Small intestine (tissue), 7 donors: ENCODE data around the gene COL25A1. TPM values are rescaled to one million over a fixed set of nuclear protein-coding genes. Genes with fewer than 3 reads are reported as not detected.

Experiments
- DNase-seq, 2 donors: peaks; one replicate each; pipeline versions ENCODE4 v3.0.0 to v3.0.0-alpha.2; 2013
- FAIRE-seq: peaks from 2 replicates; lab custom pipeline; 2012; peaks lifted over from hg19 to GRCh38; lab: Jason Lieb, UNC
- H3K27ac ChIP-seq, 3 donors: one replicate each; pipeline ENCODE4 v1.5.1; 2013; ENCODE audit warnings: low read length in 2 of 3, mild to moderate bottlenecking in 2 of 3, control low read depth in 1 of 3, inconsistent platforms in 1 of 3, low read depth in 1 of 3, moderate library complexity in 1 of 3
- H3K27me3 ChIP-seq, 3 donors: one replicate each; pipeline ENCODE4 v1.6.1; 2013; ENCODE audit warnings: low read length in 3 of 3, inconsistent platforms in 1 of 3; ENCODE audit not compliant: control insufficient read depth in 3 of 3, insufficient read depth in 3 of 3
- H3K36me3 ChIP-seq, 3 donors: one replicate each; pipeline ENCODE4 v1.6.1; 2013; ENCODE audit warnings: low read length in 3 of 3, inconsistent platforms in 1 of 3, low read depth in 1 of 3, mild to moderate bottlenecking in 1 of 3, moderate library complexity in 1 of 3; ENCODE audit not compliant: control insufficient read depth in 3 of 3, insufficient read depth in 2 of 3
- H3K4me1 ChIP-seq, 3 donors: one replicate each; pipeline ENCODE4 v1.6.1; 2013; ENCODE audit warnings: low read length in 2 of 3, inconsistent platforms in 1 of 3, low read depth in 1 of 3, mild to moderate bottlenecking in 1 of 3, moderate library complexity in 1 of 3; ENCODE audit not compliant: control insufficient read depth in 3 of 3, insufficient read depth in 2 of 3
- H3K4me3 ChIP-seq, 3 donors: one replicate each; pipeline ENCODE4 v1.5.1; 2013; ENCODE audit warnings: low read length in 3 of 3, control low read depth in 1 of 3, inconsistent platforms in 1 of 3, low read depth in 1 of 3, mild to moderate bottlenecking in 1 of 3, moderate library complexity in 1 of 3
- H3K9me3 ChIP-seq, 2 donors: one replicate each; pipeline ENCODE4 v1.6.1; 2013; ENCODE audit warnings: low read depth in 1 of 2, low read length in 1 of 2; ENCODE audit not compliant: control insufficient read depth in 2 of 2, insufficient read depth in 1 of 2
- WGBS, 3 donors: extraction: QIAGEN DNeasy Blood & Tissue Kit; methylation state at CpG; one replicate each; pipeline ENCODE4 v1.1.7; 2013; 5-methylcytosine and 5-hydroxymethylcytosine counted together
- polyA plus RNA-seq, 4 donors: library from polyadenylated mRNA; stranded (reverse) in 3 of 4; unstranded in 1 of 4; fragments of 200-250 nt in 3 of 4; fragments of 120-200 nt in 1 of 4; gene quantifications; one replicate each; pipeline versions ENCODE4 v1.2.1 to v1.2.3, GENCODE V29; 2013
- donor health status: healthy with polysubstance abuse.
- donor health status: control.
- donor health status: control.
- donor health status: Bipolar disorder and iron deficiency.
- donor health status: healthy.

The COL25A1 gene
- polyA plus RNA-seq, 4 donors: 0.24 to 6.2 (median 2.5) TPM

DNA sequence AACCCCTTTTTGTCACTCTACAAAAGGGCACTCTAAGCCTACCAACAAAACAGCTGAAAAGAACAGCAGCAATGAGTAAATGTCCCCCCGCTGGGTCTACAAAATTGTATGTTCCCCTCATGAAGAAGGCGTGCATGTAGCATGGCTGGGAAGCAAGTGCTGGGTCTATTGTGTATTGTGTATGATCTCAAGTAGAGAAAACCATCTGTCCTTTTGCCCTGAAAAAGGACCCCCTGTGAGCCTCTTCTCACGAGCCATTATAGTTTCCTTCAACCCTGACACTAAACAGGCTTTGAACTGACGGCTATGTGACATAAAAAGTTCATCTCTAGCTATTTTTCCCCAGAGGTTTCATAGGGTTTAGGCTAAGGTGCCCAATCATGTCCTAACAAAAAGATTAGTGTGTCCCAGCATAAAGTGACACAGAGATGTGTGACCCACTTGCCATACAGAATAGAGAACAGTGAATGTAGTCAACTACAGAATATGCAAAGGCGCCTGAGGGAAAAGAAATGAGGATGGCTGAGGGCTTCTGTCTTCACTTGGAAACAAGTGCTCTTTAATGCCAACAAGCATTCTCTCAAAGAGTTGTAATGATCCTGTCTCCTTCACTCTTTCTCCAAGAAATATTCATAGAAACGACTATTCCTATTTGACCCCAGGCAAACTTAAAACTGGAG, 27.3 kb downstream of the COL25A1 start:
- Histone ChIP-seq H3K27ac (no peak overlapping the region), H3K27me3 (no peaks in the 10 kb centered on the region), H3K9me3 (no peaks in the 10 kb centered on the region), H3K4me1 (no peaks in the 10 kb centered on the region), H3K36me3 (no peaks in the 10 kb centered on the region), H3K4me3 (no peak overlapping the region)
- FAIRE-seq: no peak
- WGBS, 3 donors: 81 to 83% (median 81%) methylated on average over 6 of the region's 6 CpGs
- no peak for DNase-seq

DNA sequence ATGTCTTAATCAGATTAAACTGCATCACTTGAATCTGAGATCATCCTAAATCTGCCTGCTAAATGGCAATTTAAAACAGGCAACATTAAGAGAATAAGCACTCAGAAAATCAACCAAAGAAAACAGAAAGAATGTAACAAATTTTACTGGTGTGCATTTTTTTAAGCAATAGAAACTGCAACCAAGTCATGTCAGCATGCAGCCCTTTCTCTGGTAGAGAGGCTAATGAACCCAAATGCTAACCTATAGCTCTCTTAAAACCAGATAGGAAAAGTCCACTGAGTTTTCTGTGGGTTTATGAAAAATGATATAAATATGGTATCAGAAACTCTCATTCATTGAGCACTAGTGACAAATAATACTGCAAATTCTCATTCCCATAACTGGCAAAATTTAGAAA, 35.6 kb downstream of the COL25A1 start:
- no peaks in the 10 kb centered on the region for H3K9me3 ChIP-seq
- FAIRE-seq (no peak), DNase-seq (no peak)
- H3K4me1 ChIP-seq: no peaks in the 10 kb centered on the region
- no peak overlapping the region for H3K4me3 ChIP-seq
- H3K27ac ChIP-seq: no peak overlapping the region
- no peaks in the 10 kb centered on the region for H3K36me3 ChIP-seq
- H3K27me3 ChIP-seq: no peaks in the 10 kb centered on the region

DNA sequence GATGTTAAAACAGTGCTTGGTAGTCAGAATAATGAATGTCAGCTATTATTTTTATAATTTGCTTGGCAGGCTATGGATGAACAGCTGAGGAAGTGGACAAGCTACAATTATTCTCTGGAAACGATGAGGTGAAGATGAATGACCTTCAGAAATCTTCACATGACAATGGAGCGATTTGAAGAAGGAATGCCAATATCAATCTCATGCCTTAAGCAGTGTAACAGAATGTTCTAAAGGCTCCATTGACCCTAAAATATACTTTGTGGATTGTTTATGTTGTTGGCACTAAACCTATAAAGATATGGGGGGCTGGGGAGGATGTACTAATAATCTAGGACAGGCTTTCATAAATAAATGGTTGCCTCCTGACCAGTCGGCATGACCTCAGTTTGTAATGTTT, 36.2 kb downstream of the COL25A1 start:
- 57 to 74% (median 71%) methylated on average over 3 of the region's 3 CpGs for WGBS, 3 donors
- Histone ChIP-seq H3K27ac (no peak overlapping the region), H3K9me3 (no peaks in the 10 kb centered on the region), H3K36me3 (no peaks in the 10 kb centered on the region), H3K4me1 (no peaks in the 10 kb centered on the region), H3K4me3 (no peak overlapping the region), H3K27me3 (no peaks in the 10 kb centered on the region)
- DNase-seq (no peak), FAIRE-seq (no peak)

DNA sequence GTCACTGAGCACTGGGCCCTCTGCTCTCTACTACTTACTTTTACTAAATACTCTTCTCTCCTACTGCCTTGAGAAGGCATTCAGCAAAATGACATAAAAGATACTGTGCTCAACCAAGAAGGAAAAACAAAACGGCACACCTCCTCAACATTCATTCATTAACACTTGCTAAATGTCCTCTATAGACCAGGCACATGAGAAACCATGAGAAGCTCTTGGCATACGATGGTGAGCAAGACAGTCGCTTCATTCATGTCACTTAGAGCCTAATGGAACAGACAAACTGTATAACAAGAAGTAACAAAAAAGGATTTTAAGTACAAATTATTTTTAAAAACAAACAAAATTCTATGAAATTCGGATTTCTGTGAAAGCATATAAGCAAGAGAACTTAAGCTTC, 38.7 kb downstream of the COL25A1 start:
- Histone ChIP-seq H3K27ac (no peak overlapping the region), H3K4me1 (no peaks in the 10 kb centered on the region), H3K36me3 (no peaks in the 10 kb centered on the region), H3K9me3 (no peaks in the 10 kb centered on the region), H3K27me3 (no peaks in the 10 kb centered on the region), H3K4me3 (no peak overlapping the region)
- no peak for DNase-seq
- FAIRE-seq: no peak
- 83 to 88% (median 84%) methylated on average over 4 of the region's 4 CpGs for WGBS, 3 donors

DNA sequence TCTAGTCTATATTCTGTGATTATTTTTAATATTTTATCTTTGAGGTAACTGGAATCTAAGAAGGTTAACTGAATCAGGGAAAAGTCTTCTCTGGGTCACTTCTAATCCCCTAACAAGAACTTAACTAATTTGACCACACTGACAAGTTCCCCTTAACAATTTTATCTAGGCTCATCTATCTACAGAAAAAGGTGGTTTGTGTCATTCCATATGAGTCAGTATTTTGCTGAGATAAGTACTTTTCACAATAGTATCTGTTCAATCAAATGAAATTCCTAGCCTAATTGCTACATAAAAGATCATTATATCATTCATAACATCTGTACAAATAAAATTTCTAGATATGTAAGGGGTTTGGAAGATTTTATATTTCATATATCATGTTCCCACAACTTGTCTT, 45.6 kb downstream of the COL25A1 start:
- no peaks in the 10 kb centered on the region for H3K9me3 ChIP-seq
- FAIRE-seq: no peak
- H3K27me3 ChIP-seq: no peaks in the 10 kb centered on the region
- no peak overlapping the region for H3K27ac ChIP-seq
- no peaks in the 10 kb centered on the region for H3K4me1 ChIP-seq
- no peaks in the 10 kb centered on the region for H3K36me3 ChIP-seq
- DNase-seq: no peak
- H3K4me3 ChIP-seq: no peak overlapping the region

DNA sequence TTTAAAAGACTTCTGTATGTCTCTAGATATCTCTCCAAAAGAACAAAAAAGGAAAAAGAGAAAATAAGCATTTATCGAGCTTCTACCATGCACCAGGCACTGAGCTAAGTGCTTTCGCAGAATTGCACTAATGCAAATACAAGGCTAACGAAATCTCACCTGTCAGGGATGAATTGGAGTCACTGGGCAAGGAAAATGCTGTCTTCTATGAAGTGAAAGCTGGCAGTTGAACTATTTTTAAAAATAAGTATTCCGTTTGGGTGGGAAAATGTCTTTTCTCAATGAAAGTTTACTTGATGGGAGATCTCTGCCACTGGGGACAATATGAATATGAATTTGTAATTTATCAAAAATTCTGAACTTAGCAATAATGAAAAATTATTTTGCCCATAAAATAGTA, 47.6 kb downstream of the COL25A1 start:
- no peak for FAIRE-seq
- H3K36me3 ChIP-seq: no peaks in the 10 kb centered on the region
- 84 to 88% (median 87%) methylated on average over 4 of the region's 4 CpGs for WGBS, 3 donors
- H3K27me3 ChIP-seq: no peaks in the 10 kb centered on the region
- H3K4me3 ChIP-seq: no peak overlapping the region
- no peaks in the 10 kb centered on the region for H3K9me3 ChIP-seq
- H3K27ac ChIP-seq: no peak overlapping the region
- H3K4me1 ChIP-seq: no peaks in the 10 kb centered on the region
- DNase-seq: no peak

DNA sequence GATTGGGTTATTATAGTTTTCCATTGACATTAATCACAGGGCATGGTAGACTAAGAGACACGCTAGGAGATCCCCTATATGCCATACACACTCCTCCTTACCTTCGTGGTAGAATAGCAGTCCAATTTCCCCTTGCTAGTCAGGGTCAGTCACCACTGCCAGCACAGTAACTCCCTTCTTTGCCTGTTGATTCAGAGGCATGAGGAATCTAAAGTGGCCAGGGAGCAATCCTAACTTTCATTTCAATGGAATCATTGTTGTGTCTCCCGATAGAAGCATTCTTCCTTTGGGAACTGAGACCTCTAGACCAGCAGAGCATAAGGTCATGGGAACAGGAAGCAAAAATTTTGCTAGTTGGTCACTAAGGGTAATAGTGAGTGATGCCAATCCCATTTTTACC, 51.1 kb downstream of the COL25A1 start:
- no peak for DNase-seq
- WGBS, 3 donors: 70 to 81% (median 76%) methylated on average over 3 of the region's 3 CpGs
- Histone ChIP-seq H3K36me3 (no peaks in the 10 kb centered on the region), H3K27me3 (no peaks in the 10 kb centered on the region), H3K4me1 (no peaks in the 10 kb centered on the region), H3K27ac (no peak overlapping the region), H3K4me3 (no peak overlapping the region), H3K9me3 (no peaks in the 10 kb centered on the region)
- FAIRE-seq: no peak

DNA sequence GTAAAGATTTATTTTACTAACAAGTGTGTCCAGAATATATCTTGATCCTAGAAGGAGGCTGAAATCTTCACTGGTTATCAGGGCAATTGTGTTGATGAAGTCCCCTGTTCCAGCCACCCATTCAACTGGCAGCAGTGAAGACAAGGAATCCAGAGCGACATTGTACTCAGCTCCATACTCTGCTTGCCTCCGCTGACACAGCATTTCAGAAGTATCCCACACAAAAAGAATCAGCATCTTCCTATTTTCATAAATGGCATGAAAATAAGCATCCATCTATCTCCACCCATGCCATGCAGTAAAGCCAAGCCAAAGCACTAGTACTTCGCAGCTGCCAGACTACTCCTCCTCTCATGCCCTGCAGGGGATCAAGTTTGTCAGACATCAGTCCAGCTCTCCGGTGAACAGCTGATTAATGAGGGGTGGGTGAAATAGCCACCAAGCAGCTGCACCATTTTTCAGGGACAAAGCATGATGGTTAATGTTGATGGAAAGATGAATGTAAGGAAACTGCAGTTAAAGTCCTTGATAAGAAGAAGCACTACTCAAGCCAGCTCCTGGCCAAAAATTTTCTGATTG, 54.0 kb downstream of the COL25A1 start:
- H3K9me3 ChIP-seq: no peaks in the 10 kb centered on the region
- FAIRE-seq (no peak), DNase-seq (no peak)
- no peaks in the 10 kb centered on the region for H3K36me3 ChIP-seq
- no peaks in the 10 kb centered on the region for H3K27me3 ChIP-seq
- H3K4me1 ChIP-seq: no peaks in the 10 kb centered on the region
- WGBS, 3 donors: 78 to 92% (median 89%) methylated on average over 4 of the region's 4 CpGs
- H3K27ac ChIP-seq: no peak overlapping the region
- no peak overlapping the region for H3K4me3 ChIP-seq

DNA sequence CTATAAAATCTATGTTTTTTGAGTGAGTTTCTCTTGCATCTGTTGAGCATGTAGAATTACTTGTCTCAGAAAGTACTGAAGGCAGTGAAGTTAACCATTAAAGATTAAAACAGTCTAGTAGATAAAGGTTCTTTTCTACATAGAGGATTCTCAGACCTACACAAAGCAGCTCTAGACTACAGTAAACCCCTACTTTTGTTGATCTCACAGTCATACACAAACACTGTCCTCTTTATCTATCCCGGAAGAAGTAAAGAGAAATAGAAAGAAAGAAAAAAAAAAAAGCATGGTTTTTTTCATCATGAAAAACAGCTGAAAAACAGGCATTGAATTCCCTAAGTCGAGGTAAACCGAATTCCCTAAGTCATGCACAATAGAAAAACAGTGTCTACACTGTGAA, 58.6 kb downstream of the COL25A1 start:
- FAIRE-seq (no peak), DNase-seq (no peak)
- Histone ChIP-seq H3K27me3 (no peaks in the 10 kb centered on the region), H3K9me3 (no peaks in the 10 kb centered on the region), H3K36me3 (no peaks in the 10 kb centered on the region), H3K4me1 (no peaks in the 10 kb centered on the region), H3K4me3 (no peak overlapping the region), H3K27ac (no peak overlapping the region)
- 58 to 76% (median 75%) methylated on average over 3 of the region's 3 CpGs for WGBS, 3 donors
